IMR-90 (cell line): ENCODE measurements around the gene CMSS1. TPM values are rescaled to one million over a fixed set of nuclear protein-coding genes. Genes with fewer than 3 reads are reported as not detected.

Source experiments
- ATAC-seq: fragments of 200-7000 bp; cut with Tn5 transposase; 2 replicates; pipeline ENCODE4 v1.9.1; 2020; ENCODE audit warnings: low read depth, mild to moderate bottlenecking, moderate library complexity
- BruUV-seq: library from RNA; stranded (reverse); fragments of 400-500 nt; replicated peaks from 2 replicates; lab custom pipeline; 2021; lab: Mats Ljungman, UMichigan
- CTCF ChIA-PET: fragments of 300-600 bp; formaldehyde crosslinking; extraction: SDS; loops from one replicate; lab custom pipeline; 2021; ENCODE audit warnings: antibody characterized with exemption; lab: Yijun Ruan, JAX
- POLR2A ChIA-PET: fragments of 300-600 bp; sonication (Branson Sonifier 250); formaldehyde crosslinking; loops from one replicate; lab custom pipeline; 2022; ENCODE audit warnings: antibody characterized with exemption; ENCODE audit not compliant: unreplicated experiment; lab: Charles Lee
- DNase-seq: peaks from one replicate; pipeline ENCODE4 v3.0.0; 2013
- H2AFZ ChIP-seq: replicated peaks from 2 replicates; pipeline ENCODE3; 2013; ENCODE audit warnings: low read length, mild to moderate bottlenecking; ENCODE audit not compliant: poor library complexity
- H2AK5ac ChIP-seq: 2 replicates; pipeline ENCODE4 v1.6.1; 2013; ENCODE audit warnings: low read depth, low read length, inconsistent platforms
- H2AK9ac ChIP-seq: replicated peaks from 2 replicates; pipeline ENCODE3; 2013; ENCODE audit warnings: mild to moderate bottlenecking, low read depth, low read length, moderate library complexity; ENCODE audit not compliant: poor library complexity
- H2BK120ac ChIP-seq: 2 replicates; pipeline ENCODE4 v1.6.1; 2013; ENCODE audit warnings: low read depth, low read length, inconsistent platforms
- H2BK15ac ChIP-seq: 3 replicates; pipeline ENCODE4 v1.6.1; 2013; ENCODE audit warnings: low read depth, low read length, inconsistent platforms
- H2BK20ac ChIP-seq: 2 replicates; pipeline ENCODE4 v1.6.1; 2013; ENCODE audit warnings: low read depth, mild to moderate bottlenecking, inconsistent platforms, low read length, moderate library complexity
- H2BK5ac ChIP-seq: 2 replicates; pipeline ENCODE4 v1.6.1; 2013; ENCODE audit warnings: mild to moderate bottlenecking, low read depth, low read length, inconsistent platforms; ENCODE audit not compliant: poor library complexity, severe bottlenecking
- H3K14ac ChIP-seq: replicated peaks from 2 replicates; pipeline ENCODE4 v1.6.1; 2013; ENCODE audit warnings: low read depth, low read length, inconsistent platforms
- H3K18ac ChIP-seq: 2 replicates; pipeline ENCODE4 v1.6.1; 2013; ENCODE audit warnings: low read depth, low read length, control low read depth
- H3K23ac ChIP-seq: 2 replicates; pipeline ENCODE4 v1.6.1; 2013; ENCODE audit warnings: low read depth, low read length, inconsistent platforms
- H3K27ac ChIP-seq: 2 replicates; pipeline ENCODE4 v1.5.1; 2013; ENCODE audit warnings: mild to moderate bottlenecking, control low read depth, low read length; ENCODE audit not compliant: insufficient read depth
- H3K27me3 ChIP-seq: 2 replicates; pipeline ENCODE4 v1.6.1; 2013; ENCODE audit warnings: low read length; ENCODE audit not compliant: control insufficient read depth, insufficient read depth
- H3K36me3 ChIP-seq: 2 replicates; pipeline ENCODE4 v1.6.1; 2013; ENCODE audit warnings: low read length, mixed read lengths; ENCODE audit not compliant: control insufficient read depth, insufficient read depth
- H3K4ac ChIP-seq: 2 replicates; pipeline ENCODE4 v1.6.1; 2013; ENCODE audit warnings: low read depth, low read length, inconsistent platforms
- H3K4me1 ChIP-seq: 2 replicates; pipeline ENCODE4 v1.6.1; 2013; ENCODE audit warnings: low read length, mixed read lengths; ENCODE audit not compliant: control insufficient read depth, insufficient read depth
- H3K4me2 ChIP-seq: 2 replicates; pipeline ENCODE4 v1.6.1; 2013; ENCODE audit warnings: low read depth, mild to moderate bottlenecking, control low read depth, low read length, moderate library complexity
- H3K4me3 ChIP-seq: 2 replicates; pipeline ENCODE4 v1.5.1; 2013; ENCODE audit warnings: low read depth, mild to moderate bottlenecking, control low read depth, low read length, moderate library complexity; ENCODE audit not compliant: insufficient read depth
- H3K56ac ChIP-seq: 2 replicates; pipeline ENCODE4 v1.6.1; 2013; ENCODE audit warnings: low read length, inconsistent platforms; ENCODE audit not compliant: insufficient read depth; ENCODE audit errors: extremely low read depth
- H3K79me1 ChIP-seq, 2 experiments: 2 replicates each; pipeline ENCODE4 v1.6.1; 2013; ENCODE audit warnings: low read length in 2 of 2, inconsistent platforms in 1 of 2, low read depth in 1 of 2
- H3K9ac ChIP-seq: 2 replicates; pipeline ENCODE4 v1.6.1; 2013; ENCODE audit warnings: low read depth, low read length, control low read depth
- H3K9me1 ChIP-seq: 2 replicates; pipeline ENCODE4 v1.6.1; 2013; ENCODE audit warnings: low read length, inconsistent platforms; ENCODE audit not compliant: insufficient read depth
- H3K9me3 ChIP-seq: 2 replicates; pipeline ENCODE4 v1.6.1; 2013; ENCODE audit warnings: low read length; ENCODE audit not compliant: control insufficient read depth, insufficient read depth
- H4K20me1 ChIP-seq: 2 replicates; pipeline ENCODE4 v1.6.1; 2013; ENCODE audit warnings: low read length, inconsistent platforms; ENCODE audit not compliant: insufficient read depth
- H4K5ac ChIP-seq: 2 replicates; pipeline ENCODE4 v1.6.1; 2013; ENCODE audit warnings: mild to moderate bottlenecking, low read depth, low read length, control low read depth
- H4K8ac ChIP-seq, 2 experiments: 2 replicates each; pipeline ENCODE4 v1.6.1; 2013; ENCODE audit warnings: low read depth in 2 of 2, low read length in 2 of 2, control low read depth in 1 of 2, inconsistent platforms in 1 of 2
- H4K91ac ChIP-seq: 2 replicates; pipeline ENCODE4 v1.6.1; 2013; ENCODE audit warnings: low read depth, low read length, inconsistent platforms; ENCODE audit not compliant: insufficient read depth
- BHLHE40 ChIP-seq: fragments of 150-350 bp; IDR thresholded peaks from 2 replicates; pipeline ENCODE4 v1.6.1; 2016; ENCODE audit warnings: mild to moderate bottlenecking, low read depth, low read length
- CEBPB ChIP-seq: IDR thresholded peaks from 2 replicates; pipeline ENCODE4 v1.6.1; 2012; ENCODE audit warnings: low read depth, low read length, improper control_type of control experiment
- CTCF ChIP-seq: conservative IDR thresholded peaks from 2 replicates; pipeline ENCODE4 v1.5.1; 2012; ENCODE audit warnings: mild to moderate bottlenecking, low read depth, low read length, improper control_type of control experiment
- ELK1 ChIP-seq: fragments of 150-350 bp; IDR thresholded peaks from 2 replicates; pipeline ENCODE4 v1.6.1; 2016; ENCODE audit warnings: low read depth, mild to moderate bottlenecking, low read length, moderate library complexity, borderline replicate concordance
- FOS ChIP-seq: fragments of 150-350 bp; IDR thresholded peaks from 2 replicates; pipeline ENCODE4 v1.6.1; 2016; ENCODE audit warnings: low read depth, low read length
- MAFK ChIP-seq: IDR thresholded peaks from 2 replicates; pipeline ENCODE4 v1.6.1; 2012; ENCODE audit warnings: low read depth, low read length, improper control_type of control experiment
- MAZ ChIP-seq: IDR thresholded peaks from 2 replicates; pipeline ENCODE4 v1.6.1; 2012; ENCODE audit warnings: low read depth, mild to moderate bottlenecking, low read length, improper control_type of control experiment, moderate library complexity, borderline replicate concordance
- MXI1 ChIP-seq: IDR thresholded peaks from 2 replicates; pipeline ENCODE4 v1.6.1; 2012; ENCODE audit warnings: low read depth, mild to moderate bottlenecking, low read length, moderate library complexity, borderline replicate concordance
- NFE2L2 ChIP-seq: fragments of 150-350 bp; IDR thresholded peaks from 2 replicates; pipeline ENCODE4 v1.6.1; 2016; ENCODE audit warnings: low read depth, mild to moderate bottlenecking, low read length
- POLR2A ChIP-seq: IDR thresholded peaks from 2 replicates; pipeline ENCODE4 v1.6.1; 2012; ENCODE audit warnings: mild to moderate bottlenecking, low read depth, low read length
- RAD21 ChIP-seq: IDR thresholded peaks from 2 replicates; pipeline ENCODE4 v1.6.1; 2012; ENCODE audit warnings: low read length, improper control_type of control experiment
- RCOR1 ChIP-seq: IDR thresholded peaks from 2 replicates; pipeline ENCODE4 v1.6.1; 2012; ENCODE audit warnings: mild to moderate bottlenecking, low read length, improper control_type of control experiment; ENCODE audit not compliant: insufficient replicate concordance
- SMC3 ChIP-seq: fragments of 150-350 bp; IDR thresholded peaks from 2 replicates; pipeline ENCODE4 v1.6.1; 2016; ENCODE audit warnings: low read depth, mild to moderate bottlenecking, antibody characterized with exemption, low read length, moderate library complexity
- USF2 ChIP-seq: fragments of 150-350 bp; IDR thresholded peaks from 2 replicates; pipeline ENCODE4 v1.6.1; 2017; ENCODE audit warnings: mild to moderate bottlenecking, antibody characterized with exemption, low read length, low read depth
- WGBS, 2 experiments: methylation state at CpG; one replicate each; pipeline versions ENCODE4 v1.1.5 to v1.1.7; 2013; ENCODE audit warnings: missing lambda C conversion rate in 2 of 2; ENCODE audit not compliant: insufficient read length in 1 of 2; ENCODE audit errors: extremely low coverage in 2 of 2; 5-methylcytosine and 5-hydroxymethylcytosine counted together
- dilution Hi-C: fragments of 300-500 bp; cut with HindIII; formaldehyde crosslinking; loops from one replicate; pipeline ENCODE4 v1.14.3; 2018; ENCODE audit warnings: low sequenced_read_pairs; ENCODE audit not compliant: unreplicated experiment
- in situ Hi-C: fragments of 300-500 bp; cut with MboI; formaldehyde crosslinking; loops from 3 replicates; pipeline ENCODE4 v1.14.3; 2019; ENCODE audit warnings: low sequenced_read_pairs, inconsistent platforms, mixed read lengths
- intact Hi-C: fragments of 100-400 bp; cut with micrococcal nuclease; formaldehyde crosslinking; loops from 2 replicates; pipeline ENCODE4 v1.10.0; 2022
- polyA plus RNA-seq, 3 experiments: library from polyadenylated mRNA; depleted of rRNA; stranded (reverse); fragments of >200 nt; gene quantifications; 2 replicates each; pipeline ENCODE4 v1.2.3, GENCODE V29; 2012; ENCODE audit warnings: low replicate concordance in 1 of 3
- total RNA-seq: library from RNA; depleted of rRNA; stranded (reverse); fragments of >200 nt; gene quantifications from 2 replicates; pipeline ENCODE4 v1.2.3, GENCODE V29; 2012

The CMSS1 gene
- total and polyA plus RNA-seq, 2 of the 4 experiments (the other 2 are of a cell fraction), result 12.5 to 13.6 TPM

- BruUV-seq, result no TSS peak
- H2AFZ ChIP-seq, result no peak overlapping the region
- dilution Hi-C loops, result no loop called here
- no peaks in the 10 kb centered on the region for H3K36me3 ChIP-seq
- H4K5ac ChIP-seq, result no peak overlapping the region
- no peak overlapping the region for H2BK120ac ChIP-seq
- H2AK5ac ChIP-seq, result no peak overlapping the region
- H3K4me3 ChIP-seq, result no peak overlapping the region
- no peak overlapping the region for H3K4ac ChIP-seq
- H3K4me2 ChIP-seq, result no peak overlapping the region
- H3K18ac ChIP-seq, result no peak overlapping the region
- H2BK5ac ChIP-seq, result no peak overlapping the region
- H4K8ac ChIP-seq, result no peak overlapping the region
- ATAC-seq, result no peak
- no peak overlapping the region for H3K23ac ChIP-seq
- no peak overlapping the region for H2AK9ac ChIP-seq
- no peaks in the 10 kb centered on the region for H3K27me3 ChIP-seq
- POLR2A ChIA-PET, result interaction anchor here (0.5 to 0.6 kb wide), 2 partner anchors 26 to 125 kb away, joined by 3 to 11 read pairs; no protein-coding TSS in a partner anchor
- H3K14ac ChIP-seq, result no peak overlapping the region
- H3K4me1 ChIP-seq, result peaks cover 28% of the 10 kb centered on the region
- in situ Hi-C loops, result no loop called here
- peaks cover 12% of the 10 kb centered on the region for H3K9me1 ChIP-seq
- no peak for DNase-seq
- H4K20me1 ChIP-seq, result no peaks in the 10 kb centered on the region
- H3K56ac ChIP-seq, result no peak overlapping the region
- no CpG with 5 or more reads among the region's 1 CpG for WGBS, 2 experiments
- no peak overlapping the region for H2BK20ac ChIP-seq
- H3K9ac ChIP-seq, result no peak overlapping the region
- H3K27ac ChIP-seq, result no peak overlapping the region
- intact Hi-C loops, result no loop called here
- CTCF ChIA-PET, result no interaction called here
- no peak overlapping the region for H2BK15ac ChIP-seq
- no peak overlapping the region for H4K91ac ChIP-seq
- peaks cover 0 to 23% of the 10 kb centered on the region in 2 experiments; a peak in 2 of 4 replicates for H3K79me1 ChIP-seq
- TF ChIP-seq SMC3, result no peak
- TF ChIP-seq MAFK, result no peak
- TF ChIP-seq CEBPB, result no peak
- no peak for TF ChIP-seq MAZ
- no peak for TF ChIP-seq BHLHE40
- no peak for TF ChIP-seq ELK1
- TF ChIP-seq MXI1, result no peak
- TF ChIP-seq RAD21, result no peak
- no peak for TF ChIP-seq FOS
- TF ChIP-seq NFE2L2, result no peak
- no peak for TF ChIP-seq CTCF
- no peak for TF ChIP-seq RCOR1
- no peak for TF ChIP-seq USF2
- no peak for TF ChIP-seq POLR2A
- H3K9me3 ChIP-seq, result no peaks in the 10 kb centered on the region
Observed at GRCh38 chr3:99941211-99941610, 123.5 kb downstream of the CMSS1 start.
